Measurements from ENCODE around the gene PHLPP1.

DNA sequence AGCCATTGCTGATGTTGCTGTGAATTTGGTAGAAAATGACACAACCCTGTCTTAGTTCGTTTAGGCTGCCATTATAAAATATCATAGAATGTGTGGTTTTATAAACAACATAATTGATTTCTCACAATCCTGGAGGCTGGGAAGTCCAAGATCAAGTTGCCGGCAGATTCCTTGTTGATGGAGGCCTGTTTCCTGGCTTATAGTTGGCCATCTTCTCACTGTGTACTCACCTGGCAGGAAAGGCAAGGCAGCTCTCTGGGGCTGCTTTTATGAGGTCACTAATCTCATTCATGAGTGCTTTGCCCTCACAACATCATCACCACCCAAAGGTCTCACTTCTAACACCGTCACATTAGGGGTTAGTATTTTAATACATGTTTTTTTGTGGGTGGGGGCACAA is 58.4 kb downstream of the PHLPP1 start:
- TF ChIP-seq, protein P1, sequence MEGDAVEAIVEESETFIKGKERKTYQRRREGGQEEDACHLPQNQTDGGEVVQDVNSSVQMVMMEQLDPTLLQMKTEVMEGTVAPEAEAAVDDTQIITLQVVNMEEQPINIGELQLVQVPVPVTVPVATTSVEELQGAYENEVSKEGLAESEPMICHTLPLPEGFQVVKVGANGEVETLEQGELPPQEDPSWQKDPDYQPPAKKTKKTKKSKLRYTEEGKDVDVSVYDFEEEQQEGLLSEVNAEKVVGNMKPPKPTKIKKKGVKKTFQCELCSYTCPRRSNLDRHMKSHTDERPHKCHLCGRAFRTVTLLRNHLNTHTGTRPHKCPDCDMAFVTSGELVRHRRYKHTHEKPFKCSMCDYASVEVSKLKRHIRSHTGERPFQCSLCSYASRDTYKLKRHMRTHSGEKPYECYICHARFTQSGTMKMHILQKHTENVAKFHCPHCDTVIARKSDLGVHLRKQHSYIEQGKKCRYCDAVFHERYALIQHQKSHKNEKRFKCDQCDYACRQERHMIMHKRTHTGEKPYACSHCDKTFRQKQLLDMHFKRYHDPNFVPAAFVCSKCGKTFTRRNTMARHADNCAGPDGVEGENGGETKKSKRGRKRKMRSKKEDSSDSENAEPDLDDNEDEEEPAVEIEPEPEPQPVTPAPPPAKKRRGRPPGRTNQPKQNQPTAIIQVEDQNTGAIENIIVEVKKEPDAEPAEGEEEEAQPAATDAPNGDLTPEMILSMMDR (IDR thresholded peaks at IDR 0.05), result no peak
- no peak for TF ChIP-seq POLR2A (IDR thresholded peaks at IDR 0.05)

Measured in Peyer's patch (tissue), 4 donors.